Stimulated activated CD4-positive, alpha-beta T cell treated with anti-CD3 and anti-CD28 coated beads, Interleukin-4, amount 100 ng/mL, for 4 hours (primary cell): Measurements from ENCODE around the gene IL17C.

ENCODE experiments used
- DNase-seq, 2 experiments: peaks; one replicate each; pipeline ENCODE4 v3.0.0-alpha.2; 2020

The IL17C gene

GRCh38 chr16:88647178-88648070 is 9.1 kb downstream of the IL17C start:
- DNase-seq = no peak

GRCh38 chr16:88649195-88649923 is 11.0 kb downstream of the IL17C start:
- no peak for DNase-seq

GRCh38 chr16:88649924-88650748 is 11.8 kb downstream of the IL17C start:
- peak in 1 of 2 experiments; percentile 34 for DNase-seq

GRCh38 chr16:88650749-88651275 is 12.4 kb downstream of the IL17C start, which contains the start of gene CYBA:
Gene CYBA, minus strand, starts transcription at chr16:88651053. Its CDS starts 40 bp downstream, at chr16:88651013.
- peak; percentile 71 to 78 for DNase-seq

GRCh38 chr16:88651276-88651988 is 13.1 kb downstream of the IL17C start:
- peak; percentile 62 to 64 for DNase-seq

GRCh38 chr16:88651989-88652761 is 13.8 kb downstream of the IL17C start:
- DNase-seq = no peak

- no peak for DNase-seq
Observed at GRCh38 chr16:88652762-88653063, 14.3 kb downstream of the IL17C start.

GRCh38 chr16:88653101-88653500 is 14.7 kb downstream of the IL17C start:
- DNase-seq = no peak

- no peak for DNase-seq
Observed at GRCh38 chr16:88653596-88654362, 15.4 kb downstream of the IL17C start.

- no peak for DNase-seq
Observed at GRCh38 chr16:88654363-88655052, 16.1 kb downstream of the IL17C start.

- no peak for DNase-seq
Observed at GRCh38 chr16:88655053-88655732, 16.8 kb downstream of the IL17C start.

- no peak for DNase-seq
Observed at GRCh38 chr16:88655733-88656281, 17.4 kb downstream of the IL17C start.

GRCh38 chr16:88656291-88656980 is 18.1 kb downstream of the IL17C start:
- no peak for DNase-seq

- DNase-seq = no peak
Observed at GRCh38 chr16:88657371-88657770, 19.0 kb downstream of the IL17C start.

GRCh38 chr16:88658714-88659113 is 20.3 kb downstream of the IL17C start:
- DNase-seq = no peak

- no peak for DNase-seq
Observed at GRCh38 chr16:88659160-88659559, 20.8 kb downstream of the IL17C start.

GRCh38 chr16:88661468-88661867 is 23.1 kb downstream of the IL17C start:
- DNase-seq = no peak

GRCh38 chr16:88662222-88662842 is 24.0 kb downstream of the IL17C start:
- DNase-seq = no peak
